HG02885 (cell line): ENCODE data around the gene ETS1.

Experiments used
- ATAC-seq: cut with Tn5 transposase; IDR thresholded peaks from one replicate; pipeline ENCODE4 v1.9.1; 2021; ENCODE audit warnings: mild to moderate bottlenecking; ENCODE audit not compliant: unreplicated experiment, poor library complexity

ETS1 gene

DNA sequence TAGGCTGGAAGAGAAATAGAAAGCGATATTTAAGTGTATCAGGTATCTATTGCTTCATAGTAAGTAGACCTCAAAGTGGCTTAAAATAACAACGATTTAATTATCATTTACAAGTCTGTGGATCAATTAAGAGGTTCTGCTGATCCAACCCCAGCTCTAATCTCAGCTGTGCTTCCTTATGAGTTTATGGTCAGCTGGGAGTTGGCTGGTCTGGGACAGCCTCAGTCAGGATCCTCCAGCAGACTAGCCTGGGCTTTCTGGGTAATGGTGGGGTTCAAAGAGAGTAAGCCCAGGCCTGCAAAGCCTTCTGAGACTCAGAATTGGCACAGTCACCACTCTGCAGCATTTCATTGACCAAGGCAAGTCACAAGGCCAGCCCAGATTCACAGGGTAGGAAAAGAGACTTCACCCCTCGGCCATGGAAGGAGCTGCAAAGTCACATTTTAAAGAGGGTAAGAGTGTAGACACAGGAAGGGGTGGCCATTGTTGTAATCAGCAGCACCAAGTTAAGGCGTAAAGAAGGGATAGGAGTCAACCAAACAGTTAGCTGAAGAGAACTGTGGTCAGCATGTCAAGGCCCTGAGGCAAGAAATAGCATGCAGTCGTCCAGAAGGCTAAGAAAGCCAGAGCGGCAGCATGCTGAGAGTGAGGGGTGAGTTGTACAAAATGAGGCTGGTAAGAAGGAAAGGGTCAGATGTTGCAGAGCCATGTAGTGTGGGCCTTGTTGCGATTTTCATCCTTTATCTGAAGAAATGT lies 168.2 kb downstream of the ETS1 start:
- no peak for ATAC-seq

DNA sequence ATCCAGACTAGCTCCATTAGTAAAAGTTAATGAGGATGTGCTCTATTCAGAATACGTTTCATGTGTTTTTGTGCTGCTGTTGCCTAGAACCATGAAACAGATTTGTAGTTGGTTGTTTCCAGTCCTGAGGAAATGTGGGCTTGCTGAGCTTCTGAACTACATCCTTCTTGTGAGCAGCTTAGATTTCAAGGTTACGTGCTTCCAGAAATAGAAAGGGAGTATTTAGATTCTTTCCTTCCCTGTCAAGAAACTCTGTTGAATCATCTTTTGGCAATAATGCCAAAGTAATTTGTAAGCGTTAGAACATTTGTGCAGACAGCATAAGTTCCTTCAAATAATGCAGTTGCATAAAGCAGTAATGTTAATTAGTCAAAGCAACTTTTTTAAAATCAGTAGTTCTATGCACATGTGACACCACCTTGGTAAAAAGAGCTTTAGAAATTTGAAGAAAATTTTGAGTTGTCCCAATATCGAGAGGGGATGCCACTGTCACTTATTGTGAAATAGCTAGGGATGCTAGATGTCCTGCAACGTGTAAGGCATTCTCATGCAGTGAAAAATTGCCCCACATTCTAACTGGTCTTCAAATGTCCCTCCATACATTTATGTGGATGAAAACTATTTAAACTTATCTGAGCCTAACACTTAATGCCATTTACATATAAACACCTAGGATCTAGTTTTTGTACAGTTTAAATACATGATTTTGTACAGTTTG lies 169.6 kb downstream of the ETS1 start:
- no peak for ATAC-seq

DNA sequence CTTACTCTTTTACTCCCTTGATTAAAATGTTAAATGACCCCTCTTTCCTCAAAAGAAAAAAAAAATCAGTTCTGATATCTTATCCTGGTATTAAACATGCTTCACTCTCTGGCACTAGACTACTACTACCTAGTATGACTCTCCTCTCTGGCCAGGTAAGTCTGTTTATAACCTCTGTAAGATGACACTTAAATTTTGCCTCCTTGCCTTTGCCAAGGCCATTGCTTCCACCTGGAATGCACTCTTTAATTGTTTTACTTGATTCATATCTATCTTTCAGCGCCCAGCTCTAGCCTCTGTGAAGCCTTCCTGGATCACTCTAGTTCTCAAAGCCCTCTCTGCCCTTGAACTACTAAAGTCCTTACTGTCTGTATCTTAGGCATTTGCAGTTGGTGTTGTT lies 170.4 kb downstream of the ETS1 start:
- ATAC-seq = no peak

DNA sequence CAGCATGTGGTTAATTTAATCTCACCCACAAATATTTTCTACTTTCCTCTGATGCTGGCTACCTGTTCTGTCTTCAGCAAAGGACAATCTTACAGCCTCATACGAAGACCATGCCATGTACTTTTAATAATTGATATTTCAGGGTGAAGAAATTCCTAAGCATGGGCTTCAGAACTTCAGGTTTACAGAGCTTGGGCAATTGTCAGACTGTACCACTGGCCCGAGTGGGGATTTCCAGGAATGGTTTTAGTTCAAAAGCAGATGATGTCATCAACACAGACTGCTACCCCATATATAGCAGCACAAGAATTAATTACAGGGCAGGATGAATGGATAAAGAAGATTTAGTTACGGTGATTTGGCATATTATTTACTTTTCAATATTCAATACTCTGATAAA lies 171.8 kb downstream of the ETS1 start:
- ATAC-seq = peak; percentile 49

DNA sequence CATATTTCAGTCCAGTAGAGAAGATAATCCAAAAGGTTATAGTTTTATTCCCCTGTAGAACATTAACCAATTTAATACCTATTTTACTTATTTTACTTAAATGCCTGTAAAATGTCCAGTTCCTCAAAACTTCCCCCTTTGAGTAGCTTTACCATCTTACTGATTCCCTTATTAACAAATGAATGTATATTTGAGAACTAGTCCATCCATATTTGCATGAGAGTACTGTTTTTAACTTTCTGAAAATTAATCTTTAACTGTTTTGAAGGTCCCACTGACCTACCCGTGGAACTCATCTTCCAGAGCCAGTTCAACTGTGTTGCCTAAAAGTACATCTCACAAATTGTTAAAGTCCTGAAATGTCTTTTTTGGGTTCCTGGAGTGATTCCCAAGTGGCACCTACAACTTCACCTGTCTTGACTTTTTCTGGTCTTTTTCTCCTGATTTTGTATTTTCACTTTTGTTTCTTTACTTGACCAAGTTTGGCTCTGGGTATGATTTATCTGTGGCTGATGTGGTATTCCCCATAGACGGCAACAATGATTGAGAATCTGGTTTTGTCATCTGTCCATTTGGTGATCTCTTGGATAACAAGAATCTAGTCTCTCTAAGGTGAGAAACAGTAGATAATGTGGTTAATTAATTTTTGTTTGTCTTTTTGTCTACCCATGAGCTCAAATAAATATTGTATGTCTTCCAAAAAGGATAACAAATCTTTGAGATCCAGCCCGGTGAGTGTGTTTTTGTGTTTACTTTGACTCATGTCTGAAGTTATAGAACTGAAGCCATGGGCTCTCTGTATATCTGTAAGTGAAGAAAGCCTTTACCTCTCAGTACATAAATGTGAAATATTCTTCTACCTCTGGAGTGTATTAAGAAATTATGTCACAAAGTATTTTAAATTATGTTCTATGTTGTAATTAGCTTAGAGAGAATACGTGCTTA lies 174.2 kb downstream of the ETS1 start:
- ATAC-seq = peak; percentile 72

DNA sequence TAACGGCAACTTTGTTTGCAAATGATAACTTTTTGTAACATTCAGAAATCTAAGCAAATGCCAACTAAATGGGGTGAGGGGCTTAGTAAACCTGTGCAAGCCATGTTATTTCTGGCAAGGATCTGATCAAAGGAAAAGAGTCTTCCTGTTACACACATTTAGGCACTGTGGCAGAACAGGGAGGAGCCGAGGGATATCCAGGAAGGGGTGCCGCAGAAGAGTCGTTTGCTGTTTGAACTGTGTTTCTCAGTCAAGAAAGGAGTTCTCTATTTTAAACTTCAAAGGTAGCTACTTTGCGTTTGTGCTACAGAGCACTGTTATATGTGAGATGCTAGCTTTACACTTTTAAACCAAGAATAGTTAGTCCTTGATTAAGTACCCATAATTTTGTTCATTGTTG lies 175.5 kb downstream of the ETS1 start:
- no peak for ATAC-seq

DNA sequence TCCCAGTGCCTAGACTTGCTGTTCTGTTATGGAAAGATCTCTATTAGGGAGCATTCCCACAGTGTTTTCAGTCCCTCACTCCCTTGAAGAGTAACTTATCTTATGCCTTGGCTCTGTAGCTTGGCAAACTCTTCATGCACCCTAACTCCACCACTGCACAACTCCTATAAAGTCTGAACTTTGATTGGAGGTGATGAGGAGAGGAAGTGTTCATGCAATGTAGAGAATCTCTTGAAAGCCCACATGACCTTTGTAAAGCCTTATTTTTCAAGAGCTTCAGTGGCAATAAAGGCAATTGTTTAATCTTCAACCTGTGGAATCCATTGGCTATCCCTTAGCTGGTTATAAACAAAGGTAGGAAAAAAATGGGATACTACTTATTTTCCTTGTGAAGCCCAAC lies 176.2 kb downstream of the ETS1 start:
- no peak for ATAC-seq

DNA sequence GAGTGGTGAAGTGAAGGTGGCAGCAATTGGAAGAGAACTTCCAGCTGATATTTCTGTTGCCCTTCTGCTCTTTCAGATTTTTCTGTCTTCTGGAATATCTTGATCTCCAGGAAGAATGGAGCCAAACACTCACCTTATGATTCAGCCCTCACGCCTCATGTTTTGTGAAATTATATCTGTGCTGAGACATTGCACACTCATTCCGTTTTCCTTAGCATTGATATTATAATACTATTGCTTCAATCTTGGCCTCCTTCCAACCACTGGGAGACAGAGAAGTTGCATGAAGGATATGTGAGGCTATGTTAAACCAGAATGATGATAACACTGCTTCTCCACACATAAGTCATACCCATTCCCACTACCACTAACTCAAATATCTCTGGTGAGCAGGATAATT lies 177.9 kb downstream of the ETS1 start:
- no peak for ATAC-seq
